K562 (cell line): Measurements from ENCODE around the gene NUP205. TPM values are rescaled to one million over a fixed set of nuclear protein-coding genes. Genes with fewer than 3 reads are reported as not detected.

ENCODE experiments used
- CEBPB ChIP-seq: fragments of 450-650 bp; IDR thresholded peaks from 2 replicates; pipeline ENCODE4 v1.6.1; 2016; ENCODE audit warnings: missing genetic modification characterization, missing compliant biosample characterization
- HNRNPK ChIP-seq: fragments of 200-400 bp; formaldehyde crosslinking; IDR thresholded peaks from one replicate; pipeline ENCODE4 v1.6.1; 2018; ENCODE audit warnings: mild to moderate bottlenecking, low read depth, low read length; ENCODE audit not compliant: poor library complexity, severe bottlenecking
- KAT7 ChIP-seq: sonication (generic); formaldehyde crosslinking; IDR thresholded peaks from 2 replicates; pipeline ENCODE4 v1.8.0; 2022; ENCODE audit warnings: missing genetic modification reagents, mild to moderate bottlenecking, borderline replicate concordance
- MCM7 ChIP-seq, 2 experiments: fragments of 450-650 bp; IDR thresholded peaks; 2 replicates each; pipeline ENCODE4 v1.6.1; 2016 to 2018
- NFE2 ChIP-seq: IDR thresholded peaks from 2 replicates; pipeline ENCODE4 v1.6.1; 2014; ENCODE audit warnings: antibody characterized with exemption, low read depth
- NR4A1 ChIP-seq, 2 experiments: fragments of 250-450 bp in 1 of 2; fragments of 450-650 bp in 1 of 2; sonication (Bioruptor Pico) in 1 of 2; IDR thresholded peaks; 2 replicates each; pipeline versions ENCODE4 v1.4.0 to v1.6.1; 2016 to 2020; ENCODE audit warnings: mild to moderate bottlenecking in 2 of 2, missing compliant biosample characterization in 1 of 2, missing genetic modification characterization in 1 of 2, moderate library complexity in 1 of 2
- PTTG1 ChIP-seq: fragments of 450-650 bp; IDR thresholded peaks from 2 replicates; pipeline ENCODE4 v1.6.1; 2016; ENCODE audit warnings: low read depth, mild to moderate bottlenecking, missing genetic modification characterization, missing compliant biosample characterization
- RBM15 ChIP-seq: fragments of 200-400 bp; formaldehyde crosslinking; IDR thresholded peaks from 2 replicates; pipeline ENCODE4 v1.6.1; 2018; ENCODE audit warnings: mild to moderate bottlenecking, low read length, moderate library complexity; ENCODE audit not compliant: insufficient read depth
- RFX7 ChIP-seq: fragments of 250-450 bp; sonication (Bioruptor Pico); IDR thresholded peaks from 2 replicates; pipeline ENCODE4 v1.5.1; 2021; ENCODE audit warnings: mild to moderate bottlenecking
- SRSF7 ChIP-seq: fragments of 200-400 bp; formaldehyde crosslinking; optimal IDR thresholded peaks from 2 replicates; pipeline ENCODE3; 2017; ENCODE audit warnings: mild to moderate bottlenecking, low read depth, low read length
- polyA plus RNA-seq, 8 experiments: library from polyadenylated mRNA; depleted of rRNA in 4 of 8; stranded (reverse) in 5 of 8; unstranded in 3 of 8; fragments of >200 nt; fragmentation: Nextera tagmentation in 2 of 8; fragmentation: Illumina TruSeq in 1 of 8; extraction: Ambion mirVana in 2 of 8; extraction: Trizol in 1 of 8; gene quantifications; 2 replicates each; pipeline versions ENCODE4 v1.2.1 to v1.2.3, GENCODE V29; 2011 to 2014; ENCODE audit warnings: inconsistent platforms in 1 of 8, missing spikeins in 1 of 8
- total RNA-seq, 7 experiments: library from RNA; depleted of rRNA in 6 of 7; stranded (reverse); fragments of >200 nt in 6 of 7; fragmentation: Illumina TruSeq in 2 of 7; extraction: Trizol in 2 of 7; gene quantifications; 2 replicates each; pipeline versions ENCODE4 v1.2.1 to v1.2.3, GENCODE V29; 2011 to 2021; ENCODE audit warnings: low replicate concordance in 1 of 7
- TF ChIP-seq, protein P1 (sequence below): fragments of 150-350 bp; IDR thresholded peaks from 2 replicates; pipeline ENCODE4 v1.6.1; 2014; ENCODE audit warnings: low read depth, mild to moderate bottlenecking, low read length, borderline replicate concordance
- TF ChIP-seq, protein P2 (sequence below): sonication (generic); formaldehyde crosslinking; IDR thresholded peaks from 2 replicates; pipeline ENCODE4 v1.8.0; 2023; ENCODE audit warnings: missing genetic modification reagents, mild to moderate bottlenecking, borderline replicate concordance
- TF ChIP-seq, protein P3 (sequence below): IDR thresholded peaks from 3 replicates; pipeline ENCODE4 v1.6.1; 2011; ENCODE audit warnings: borderline replicate concordance, mild to moderate bottlenecking; ENCODE audit not compliant: insufficient read length, insufficient read depth

Gene NUP205
- total and polyA plus RNA-seq, 9 of the 15 experiments (the other 6 are each of a cell fraction or from before 2014, with no cell fraction given): 101 to 282 (median 193) TPM

DNA sequence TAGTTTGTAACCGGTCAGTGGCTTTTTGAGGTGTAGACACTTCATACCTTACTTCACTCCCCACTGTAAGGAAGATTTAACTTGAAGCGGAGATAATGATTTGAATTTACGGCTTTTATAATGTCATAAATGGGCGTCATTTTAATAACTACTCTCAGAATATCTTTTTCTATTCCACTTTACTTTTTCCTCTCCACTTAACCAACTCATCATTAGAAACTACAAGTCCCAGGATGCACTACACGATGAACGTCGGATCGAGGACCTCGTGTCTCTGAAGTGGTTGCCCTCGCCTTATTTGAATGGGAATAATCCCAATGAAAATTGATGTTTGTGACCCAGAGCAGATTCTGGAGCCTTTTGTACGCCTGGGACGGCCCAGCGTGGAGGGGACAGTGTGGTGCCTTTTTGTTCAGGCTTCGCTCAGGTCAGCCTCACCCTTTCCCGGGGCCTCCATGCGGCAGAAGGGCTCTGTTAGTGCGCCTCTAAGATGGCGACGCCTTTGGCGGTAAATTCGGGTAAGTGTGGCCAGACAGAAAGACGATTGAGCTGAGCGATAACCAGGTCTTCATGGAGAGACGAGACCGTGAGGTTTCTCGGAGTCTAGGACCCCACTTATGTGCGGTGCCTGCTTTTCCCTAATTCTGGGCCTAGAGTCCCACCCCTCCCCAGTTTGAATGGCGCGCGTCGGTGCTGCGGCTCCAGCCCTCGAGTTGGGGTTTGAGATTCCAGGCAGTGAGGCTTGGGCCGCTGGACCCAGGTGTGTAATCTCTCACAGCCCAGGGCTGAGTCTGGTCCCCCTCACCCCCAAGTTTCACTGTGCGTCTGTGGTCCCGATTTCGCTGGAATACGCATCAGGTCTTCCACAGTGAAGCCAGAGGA lies at the start of gene NUP205 (continued):
- TF ChIP-seq, protein P1, sequence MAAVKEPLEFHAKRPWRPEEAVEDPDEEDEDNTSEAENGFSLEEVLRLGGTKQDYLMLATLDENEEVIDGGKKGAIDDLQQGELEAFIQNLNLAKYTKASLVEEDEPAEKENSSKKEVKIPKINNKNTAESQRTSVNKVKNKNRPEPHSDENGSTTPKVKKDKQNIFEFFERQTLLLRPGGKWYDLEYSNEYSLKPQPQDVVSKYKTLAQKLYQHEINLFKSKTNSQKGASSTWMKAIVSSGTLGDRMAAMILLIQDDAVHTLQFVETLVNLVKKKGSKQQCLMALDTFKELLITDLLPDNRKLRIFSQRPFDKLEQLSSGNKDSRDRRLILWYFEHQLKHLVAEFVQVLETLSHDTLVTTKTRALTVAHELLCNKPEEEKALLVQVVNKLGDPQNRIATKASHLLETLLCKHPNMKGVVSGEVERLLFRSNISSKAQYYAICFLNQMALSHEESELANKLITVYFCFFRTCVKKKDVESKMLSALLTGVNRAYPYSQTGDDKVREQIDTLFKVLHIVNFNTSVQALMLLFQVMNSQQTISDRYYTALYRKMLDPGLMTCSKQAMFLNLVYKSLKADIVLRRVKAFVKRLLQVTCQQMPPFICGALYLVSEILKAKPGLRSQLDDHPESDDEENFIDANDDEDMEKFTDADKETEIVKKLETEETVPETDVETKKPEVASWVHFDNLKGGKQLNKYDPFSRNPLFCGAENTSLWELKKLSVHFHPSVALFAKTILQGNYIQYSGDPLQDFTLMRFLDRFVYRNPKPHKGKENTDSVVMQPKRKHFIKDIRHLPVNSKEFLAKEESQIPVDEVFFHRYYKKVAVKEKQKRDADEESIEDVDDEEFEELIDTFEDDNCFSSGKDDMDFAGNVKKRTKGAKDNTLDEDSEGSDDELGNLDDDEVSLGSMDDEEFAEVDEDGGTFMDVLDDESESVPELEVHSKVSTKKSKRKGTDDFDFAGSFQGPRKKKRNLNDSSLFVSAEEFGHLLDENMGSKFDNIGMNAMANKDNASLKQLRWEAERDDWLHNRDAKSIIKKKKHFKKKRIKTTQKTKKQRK: no peak
- TF ChIP-seq SRSF7 (no peak), PTTG1 (no peak), KAT7 (CRISPR knock-in tag) (no peak; the same call in 1 of the 2 replicates), HNRNPK (no peak), NFE2 (peak; percentile 100), MCM7 (IDR thresholded peaks at IDR 0.05) (no peak), NR4A1 (CRISPR knock-in tag; IDR thresholded peaks at IDR 0.05) (0 out of 2 replicates have a peak, but pooled peaks have one; percentile 49), NR4A1 (tag; IDR thresholded peaks at IDR 0.05) (peak; percentile 72; the same call in 1 of the 2 replicates), RFX7 (CRISPR knock-in tag) (no peak), CEBPB (tag) (no peak), RBM15 (no peak)
- TF ChIP-seq, protein P2, sequence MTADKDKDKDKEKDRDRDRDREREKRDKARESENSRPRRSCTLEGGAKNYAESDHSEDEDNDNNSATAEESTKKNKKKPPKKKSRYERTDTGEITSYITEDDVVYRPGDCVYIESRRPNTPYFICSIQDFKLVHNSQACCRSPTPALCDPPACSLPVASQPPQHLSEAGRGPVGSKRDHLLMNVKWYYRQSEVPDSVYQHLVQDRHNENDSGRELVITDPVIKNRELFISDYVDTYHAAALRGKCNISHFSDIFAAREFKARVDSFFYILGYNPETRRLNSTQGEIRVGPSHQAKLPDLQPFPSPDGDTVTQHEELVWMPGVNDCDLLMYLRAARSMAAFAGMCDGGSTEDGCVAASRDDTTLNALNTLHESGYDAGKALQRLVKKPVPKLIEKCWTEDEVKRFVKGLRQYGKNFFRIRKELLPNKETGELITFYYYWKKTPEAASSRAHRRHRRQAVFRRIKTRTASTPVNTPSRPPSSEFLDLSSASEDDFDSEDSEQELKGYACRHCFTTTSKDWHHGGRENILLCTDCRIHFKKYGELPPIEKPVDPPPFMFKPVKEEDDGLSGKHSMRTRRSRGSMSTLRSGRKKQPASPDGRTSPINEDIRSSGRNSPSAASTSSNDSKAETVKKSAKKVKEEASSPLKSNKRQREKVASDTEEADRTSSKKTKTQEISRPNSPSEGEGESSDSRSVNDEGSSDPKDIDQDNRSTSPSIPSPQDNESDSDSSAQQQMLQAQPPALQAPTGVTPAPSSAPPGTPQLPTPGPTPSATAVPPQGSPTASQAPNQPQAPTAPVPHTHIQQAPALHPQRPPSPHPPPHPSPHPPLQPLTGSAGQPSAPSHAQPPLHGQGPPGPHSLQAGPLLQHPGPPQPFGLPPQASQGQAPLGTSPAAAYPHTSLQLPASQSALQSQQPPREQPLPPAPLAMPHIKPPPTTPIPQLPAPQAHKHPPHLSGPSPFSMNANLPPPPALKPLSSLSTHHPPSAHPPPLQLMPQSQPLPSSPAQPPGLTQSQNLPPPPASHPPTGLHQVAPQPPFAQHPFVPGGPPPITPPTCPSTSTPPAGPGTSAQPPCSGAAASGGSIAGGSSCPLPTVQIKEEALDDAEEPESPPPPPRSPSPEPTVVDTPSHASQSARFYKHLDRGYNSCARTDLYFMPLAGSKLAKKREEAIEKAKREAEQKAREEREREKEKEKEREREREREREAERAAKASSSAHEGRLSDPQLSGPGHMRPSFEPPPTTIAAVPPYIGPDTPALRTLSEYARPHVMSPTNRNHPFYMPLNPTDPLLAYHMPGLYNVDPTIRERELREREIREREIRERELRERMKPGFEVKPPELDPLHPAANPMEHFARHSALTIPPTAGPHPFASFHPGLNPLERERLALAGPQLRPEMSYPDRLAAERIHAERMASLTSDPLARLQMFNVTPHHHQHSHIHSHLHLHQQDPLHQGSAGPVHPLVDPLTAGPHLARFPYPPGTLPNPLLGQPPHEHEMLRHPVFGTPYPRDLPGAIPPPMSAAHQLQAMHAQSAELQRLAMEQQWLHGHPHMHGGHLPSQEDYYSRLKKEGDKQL (CRISPR knock-in tag): no peak
- TF ChIP-seq, protein P3, sequence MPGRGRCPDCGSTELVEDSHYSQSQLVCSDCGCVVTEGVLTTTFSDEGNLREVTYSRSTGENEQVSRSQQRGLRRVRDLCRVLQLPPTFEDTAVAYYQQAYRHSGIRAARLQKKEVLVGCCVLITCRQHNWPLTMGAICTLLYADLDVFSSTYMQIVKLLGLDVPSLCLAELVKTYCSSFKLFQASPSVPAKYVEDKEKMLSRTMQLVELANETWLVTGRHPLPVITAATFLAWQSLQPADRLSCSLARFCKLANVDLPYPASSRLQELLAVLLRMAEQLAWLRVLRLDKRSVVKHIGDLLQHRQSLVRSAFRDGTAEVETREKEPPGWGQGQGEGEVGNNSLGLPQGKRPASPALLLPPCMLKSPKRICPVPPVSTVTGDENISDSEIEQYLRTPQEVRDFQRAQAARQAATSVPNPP: no peak
